Loucy (cell line): Measurements from ENCODE around the gene PPAN.

Experiments
- H2AFZ ChIP-seq: fragments of 200-600 bp; sonication (generic); 2 replicates; pipeline ENCODE4 v1.6.0; 2016; ENCODE audit warnings: antibody characterized with exemption, mild to moderate bottlenecking, low read length, moderate library complexity
- H3F3A ChIP-seq: fragments of 200-600 bp; 2 replicates; pipeline ENCODE4 v1.6.0; 2016; ENCODE audit warnings: antibody characterized with exemption, low read depth, mild to moderate bottlenecking
- H3K27me3 ChIP-seq: fragments of 200-600 bp; sonication (generic); 2 replicates; pipeline ENCODE4 v1.6.1; 2014; ENCODE audit warnings: low read length, mild to moderate bottlenecking; ENCODE audit not compliant: insufficient read depth, poor library complexity, severe bottlenecking
- H3K36me3 ChIP-seq: fragments of 200-600 bp; sonication (generic); 2 replicates; pipeline ENCODE4 v1.6.1; 2016; ENCODE audit warnings: low read length; ENCODE audit not compliant: insufficient read depth
- H3K4me1 ChIP-seq: fragments of 200-600 bp; sonication (generic); 2 replicates; pipeline ENCODE4 v1.5.1; 2014; ENCODE audit warnings: low read length, mild to moderate bottlenecking; ENCODE audit not compliant: insufficient read depth, poor library complexity, severe bottlenecking
- H3K4me2 ChIP-seq: fragments of 200-600 bp; sonication (generic); 2 replicates; pipeline ENCODE4 v1.6.0; 2014; ENCODE audit warnings: antibody characterized with exemption, low read length, low read depth, mild to moderate bottlenecking; ENCODE audit not compliant: poor library complexity, severe bottlenecking
- H3K4me3 ChIP-seq: fragments of 200-600 bp; sonication (generic); 2 replicates; pipeline ENCODE4 v1.5.1; 2014; ENCODE audit warnings: low read length, mild to moderate bottlenecking, mixed read lengths; ENCODE audit not compliant: poor library complexity, severe bottlenecking
- H3K79me2 ChIP-seq: fragments of 200-600 bp; sonication (generic); 2 replicates; pipeline ENCODE4 v1.6.1; 2014; ENCODE audit warnings: low read length; ENCODE audit not compliant: insufficient read depth
- H3K9ac ChIP-seq: fragments of 200-600 bp; sonication (generic); 2 replicates; pipeline ENCODE4 v1.6.0; 2014; ENCODE audit warnings: mild to moderate bottlenecking, low read depth, low read length, moderate library complexity; ENCODE audit not compliant: poor library complexity, severe bottlenecking
- H3K9me2 ChIP-seq: fragments of 200-600 bp; sonication (generic); replicated peaks from 2 replicates; pipeline ENCODE4 v1.6.1; 2016; ENCODE audit warnings: low read depth, low read length, mixed read lengths
- H3K9me3 ChIP-seq: fragments of 200-600 bp; sonication (generic); 2 replicates; pipeline ENCODE4 v1.6.1; 2014; ENCODE audit warnings: mild to moderate bottlenecking, antibody characterized with exemption, low read length, low read depth; ENCODE audit not compliant: insufficient read depth
- H4K20me1 ChIP-seq: fragments of 200-600 bp; sonication (generic); 2 replicates; pipeline ENCODE4 v1.6.0; 2014; ENCODE audit warnings: antibody characterized with exemption, low read length, mild to moderate bottlenecking; ENCODE audit not compliant: insufficient read depth, poor library complexity, severe bottlenecking
- EZH2phosphoT487 ChIP-seq: fragments of 200-600 bp; IDR thresholded peaks from 2 replicates; pipeline ENCODE4 v1.6.1; 2018; ENCODE audit warnings: antibody characterized with exemption, mild to moderate bottlenecking, moderate library complexity, borderline replicate concordance
- TF ChIP-seq, protein P1 (sequence below): fragments of 200-600 bp; sonication (generic); conservative IDR thresholded peaks from 2 replicates; pipeline ENCODE4 v1.5.1; 2014; ENCODE audit warnings: mild to moderate bottlenecking, antibody characterized with exemption, low read length

The PPAN gene

DNA sequence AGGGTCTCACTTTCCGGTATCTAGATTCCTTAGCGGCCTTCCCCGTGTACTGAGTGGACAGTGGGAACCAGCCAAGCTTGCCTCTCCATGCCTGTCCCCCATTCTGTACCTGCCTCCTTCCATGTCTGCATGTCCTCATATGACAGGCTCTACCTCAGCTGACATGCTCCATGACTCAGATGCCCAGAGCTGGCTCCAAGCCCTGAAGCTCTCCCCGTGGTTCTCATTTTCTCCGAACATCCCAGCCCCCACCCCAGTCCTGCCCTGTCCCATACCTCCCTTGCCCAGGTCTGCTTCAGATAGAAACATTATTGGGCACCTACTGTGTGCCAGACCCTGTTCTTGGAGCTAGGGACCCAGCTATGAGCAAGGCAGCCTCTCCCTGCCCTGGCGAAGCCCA, 37.1 kb upstream of the PPAN start:
- Histone ChIP-seq H3K4me2 (no peak overlapping the region), H3K79me2 (no peaks in the 10 kb centered on the region), H3K4me1 (no peaks in the 10 kb centered on the region), H3K9me3 (peaks cover 5% of the 10 kb centered on the region; the same call in 1 of the 2 replicates), H3K27me3 (no peaks in the 10 kb centered on the region), H3K36me3 (no peaks in the 10 kb centered on the region), H3K9me2 (no peaks in the 10 kb centered on the region), H3K9ac (no peak overlapping the region), H3K4me3 (no peak overlapping the region), H4K20me1 (no peaks in the 10 kb centered on the region), H3F3A (no peaks in the 10 kb centered on the region), H2AFZ (no peak overlapping the region)
- TF ChIP-seq EZH2phosphoT487: no peak
- TF ChIP-seq, protein P1, sequence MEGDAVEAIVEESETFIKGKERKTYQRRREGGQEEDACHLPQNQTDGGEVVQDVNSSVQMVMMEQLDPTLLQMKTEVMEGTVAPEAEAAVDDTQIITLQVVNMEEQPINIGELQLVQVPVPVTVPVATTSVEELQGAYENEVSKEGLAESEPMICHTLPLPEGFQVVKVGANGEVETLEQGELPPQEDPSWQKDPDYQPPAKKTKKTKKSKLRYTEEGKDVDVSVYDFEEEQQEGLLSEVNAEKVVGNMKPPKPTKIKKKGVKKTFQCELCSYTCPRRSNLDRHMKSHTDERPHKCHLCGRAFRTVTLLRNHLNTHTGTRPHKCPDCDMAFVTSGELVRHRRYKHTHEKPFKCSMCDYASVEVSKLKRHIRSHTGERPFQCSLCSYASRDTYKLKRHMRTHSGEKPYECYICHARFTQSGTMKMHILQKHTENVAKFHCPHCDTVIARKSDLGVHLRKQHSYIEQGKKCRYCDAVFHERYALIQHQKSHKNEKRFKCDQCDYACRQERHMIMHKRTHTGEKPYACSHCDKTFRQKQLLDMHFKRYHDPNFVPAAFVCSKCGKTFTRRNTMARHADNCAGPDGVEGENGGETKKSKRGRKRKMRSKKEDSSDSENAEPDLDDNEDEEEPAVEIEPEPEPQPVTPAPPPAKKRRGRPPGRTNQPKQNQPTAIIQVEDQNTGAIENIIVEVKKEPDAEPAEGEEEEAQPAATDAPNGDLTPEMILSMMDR: no peak

DNA sequence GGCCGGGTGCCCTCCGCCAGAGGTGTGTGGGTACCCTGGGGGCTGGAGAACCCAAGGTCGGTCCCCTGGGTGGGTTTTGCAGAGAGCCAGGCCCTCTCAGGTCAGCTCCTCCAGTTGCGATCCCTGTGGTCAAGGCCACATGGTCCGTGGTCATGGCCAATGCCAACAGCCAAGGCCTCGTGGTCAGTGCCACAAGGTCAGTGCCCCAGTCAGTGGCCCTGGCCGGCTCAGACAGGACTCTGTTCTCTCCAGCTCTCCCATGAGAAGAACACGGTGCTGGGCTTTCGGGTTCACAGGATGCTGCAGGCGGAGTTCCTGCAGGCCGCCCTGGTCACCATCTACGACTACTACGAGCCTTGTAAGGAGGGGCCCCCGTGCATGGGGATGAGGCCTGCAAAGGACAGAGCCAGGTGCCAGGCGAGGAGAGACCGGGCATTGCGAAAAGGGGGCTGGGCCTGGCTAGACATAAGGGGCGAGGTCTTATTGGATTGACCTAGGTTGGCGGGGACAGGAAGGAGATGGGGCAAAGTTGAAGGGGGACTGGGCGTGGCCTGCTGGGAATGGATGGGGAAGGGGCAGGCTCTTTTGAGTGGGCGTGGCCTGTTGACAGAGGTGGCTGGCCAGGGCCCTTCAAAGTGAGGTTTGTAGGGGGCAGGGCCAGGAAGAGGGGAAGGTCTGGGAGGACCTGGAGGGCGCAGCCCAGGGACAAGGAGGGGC, 35.3 kb upstream of the PPAN start:
- Histone ChIP-seq H3K36me3 (no peaks in the 10 kb centered on the region), H3K4me1 (no peaks in the 10 kb centered on the region), H3K27me3 (no peaks in the 10 kb centered on the region), H3K79me2 (no peaks in the 10 kb centered on the region), H3K9me3 (peaks cover 9% of the 10 kb centered on the region; the same call in 1 of the 2 replicates), H4K20me1 (no peaks in the 10 kb centered on the region), H3F3A (no peaks in the 10 kb centered on the region), H3K9me2 (no peaks in the 10 kb centered on the region), H2AFZ (no peak overlapping the region), H3K9ac (no peak overlapping the region), H3K4me3 (no peak overlapping the region), H3K4me2 (no peak overlapping the region)
- TF ChIP-seq, protein P1: no peak
- no peak for TF ChIP-seq EZH2phosphoT487

DNA sequence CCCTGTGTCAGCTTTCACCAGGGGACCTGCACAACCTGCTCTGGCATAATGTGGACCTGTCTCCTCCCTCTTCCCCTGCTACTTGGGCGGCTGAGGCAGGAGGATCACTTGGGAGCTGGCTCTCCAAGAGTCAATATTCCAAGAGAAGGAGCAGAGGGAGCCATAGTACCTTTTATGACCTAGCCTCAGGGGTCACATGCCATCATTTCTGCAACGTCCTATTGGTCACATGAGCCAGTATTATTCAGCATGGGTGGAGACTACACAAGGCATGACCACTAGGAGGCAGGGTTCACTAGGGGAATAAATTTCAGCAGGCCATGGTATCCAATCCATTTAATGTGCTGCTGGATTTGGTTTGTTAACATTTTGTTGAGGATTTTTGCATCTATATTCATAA, 32.0 kb upstream of the PPAN start:
- Histone ChIP-seq H3K4me3 (no peak overlapping the region), H3K4me2 (no peak overlapping the region), H3K4me1 (no peaks in the 10 kb centered on the region), H3K9me3 (peaks cover 9% of the 10 kb centered on the region; the same call in 1 of the 2 replicates), H3K79me2 (no peaks in the 10 kb centered on the region), H3F3A (no peaks in the 10 kb centered on the region), H2AFZ (no peak overlapping the region), H4K20me1 (no peaks in the 10 kb centered on the region), H3K9me2 (no peaks in the 10 kb centered on the region), H3K36me3 (no peaks in the 10 kb centered on the region), H3K9ac (no peak overlapping the region), H3K27me3 (no peaks in the 10 kb centered on the region)
- TF ChIP-seq, protein P1: peak; percentile 47
- TF ChIP-seq EZH2phosphoT487: no peak
